DOHH2 (cell line): ENCODE measurements around the gene ENOX1.

Experiments used
- H3F3A ChIP-seq: fragments of 200-600 bp; sonication (generic), shearing (Covaris generic); 2 replicates; pipeline ENCODE4 v1.6.0; 2016; ENCODE audit warnings: antibody characterized with exemption, mild to moderate bottlenecking; ENCODE audit not compliant: control insufficient read depth, insufficient read depth
- H3K27ac ChIP-seq: fragments of 200-600 bp; sonication (generic); 2 replicates; pipeline ENCODE4 v1.5.1; 2014; ENCODE audit warnings: low read depth, mild to moderate bottlenecking, low read length, moderate library complexity
- H3K27me3 ChIP-seq: fragments of 200-600 bp; sonication (generic); 2 replicates; pipeline ENCODE4 v1.6.1; 2014; ENCODE audit warnings: mild to moderate bottlenecking, low read length, mixed read lengths; ENCODE audit not compliant: control insufficient read depth
- H3K36me3 ChIP-seq: fragments of 200-600 bp; sonication (generic); 2 replicates; pipeline ENCODE4 v1.6.1; 2014; ENCODE audit warnings: mild to moderate bottlenecking, low read length, moderate library complexity, mixed read lengths; ENCODE audit not compliant: control insufficient read depth
- H3K4me1 ChIP-seq: fragments of 200-600 bp; sonication (generic); 2 replicates; pipeline ENCODE4 v1.6.1; 2014; ENCODE audit warnings: mild to moderate bottlenecking, low read length, mixed read lengths; ENCODE audit not compliant: control insufficient read depth
- H3K4me2 ChIP-seq: fragments of 200-600 bp; sonication (generic); 2 replicates; pipeline ENCODE4 v1.6.0; 2014; ENCODE audit warnings: mild to moderate bottlenecking, low read length, moderate library complexity
- H3K4me3 ChIP-seq: fragments of 200-600 bp; sonication (generic); 2 replicates; pipeline ENCODE4 v1.5.1; 2014; ENCODE audit warnings: mild to moderate bottlenecking, low read length, mixed read lengths
- H3K79me2 ChIP-seq: fragments of 200-600 bp; sonication (generic); 2 replicates; pipeline ENCODE4 v1.6.1; 2014; ENCODE audit warnings: mild to moderate bottlenecking, low read length, mixed read lengths; ENCODE audit not compliant: control insufficient read depth
- H3K9me2 ChIP-seq: fragments of 200-600 bp; sonication (generic); replicated peaks from 2 replicates; pipeline ENCODE4 v1.6.1; 2014; ENCODE audit warnings: mild to moderate bottlenecking, low read length, mixed read lengths; ENCODE audit not compliant: control insufficient read depth
- H3K9me3 ChIP-seq: fragments of 200-600 bp; sonication (generic); 2 replicates; pipeline ENCODE4 v1.6.1; 2014; ENCODE audit warnings: antibody characterized with exemption, low read length, mixed read lengths; ENCODE audit not compliant: control insufficient read depth, insufficient read depth
- H4K20me1 ChIP-seq: fragments of 200-600 bp; sonication (generic); 2 replicates; pipeline ENCODE4 v1.6.0; 2014; ENCODE audit warnings: low read depth, mild to moderate bottlenecking, antibody characterized with exemption, low read length, moderate library complexity; ENCODE audit not compliant: control insufficient read depth, insufficient read depth
- EZH2phosphoT487 ChIP-seq: fragments of 200-600 bp; sonication (generic); IDR thresholded peaks from 2 replicates; pipeline ENCODE4 v1.6.1; 2017; ENCODE audit warnings: borderline replicate concordance, mild to moderate bottlenecking, antibody characterized with exemption, low read length, moderate library complexity, mixed read lengths
- TF ChIP-seq, protein P1 (sequence below): fragments of 200-600 bp; sonication (generic); IDR thresholded peaks from one replicate; pipeline ENCODE4 v1.5.1; 2014; ENCODE audit warnings: antibody characterized with exemption, mild to moderate bottlenecking, low read depth, low read length; ENCODE audit not compliant: poor library complexity, severe bottlenecking

The ENOX1 gene

DNA sequence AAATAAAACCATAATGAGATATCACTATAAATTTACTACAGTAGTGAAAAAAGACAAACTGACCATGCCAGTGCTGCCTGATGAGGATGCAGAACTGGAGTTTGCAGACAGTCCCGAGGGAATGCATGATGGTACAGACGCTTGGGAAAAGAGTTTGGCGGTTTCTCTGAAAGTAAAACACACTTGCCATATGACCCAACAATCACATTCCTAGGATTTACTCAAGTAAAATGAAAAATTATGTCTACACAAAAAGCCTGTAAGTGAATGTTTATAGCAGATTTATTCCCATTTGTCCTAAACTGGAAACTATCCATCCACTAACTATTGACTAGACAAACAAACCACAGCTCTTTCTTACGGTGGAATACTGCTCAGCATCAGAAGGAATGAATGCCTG, 492.4 kb downstream of the ENOX1 start:
- no peak for TF ChIP-seq EZH2phosphoT487
- TF ChIP-seq, protein P1, sequence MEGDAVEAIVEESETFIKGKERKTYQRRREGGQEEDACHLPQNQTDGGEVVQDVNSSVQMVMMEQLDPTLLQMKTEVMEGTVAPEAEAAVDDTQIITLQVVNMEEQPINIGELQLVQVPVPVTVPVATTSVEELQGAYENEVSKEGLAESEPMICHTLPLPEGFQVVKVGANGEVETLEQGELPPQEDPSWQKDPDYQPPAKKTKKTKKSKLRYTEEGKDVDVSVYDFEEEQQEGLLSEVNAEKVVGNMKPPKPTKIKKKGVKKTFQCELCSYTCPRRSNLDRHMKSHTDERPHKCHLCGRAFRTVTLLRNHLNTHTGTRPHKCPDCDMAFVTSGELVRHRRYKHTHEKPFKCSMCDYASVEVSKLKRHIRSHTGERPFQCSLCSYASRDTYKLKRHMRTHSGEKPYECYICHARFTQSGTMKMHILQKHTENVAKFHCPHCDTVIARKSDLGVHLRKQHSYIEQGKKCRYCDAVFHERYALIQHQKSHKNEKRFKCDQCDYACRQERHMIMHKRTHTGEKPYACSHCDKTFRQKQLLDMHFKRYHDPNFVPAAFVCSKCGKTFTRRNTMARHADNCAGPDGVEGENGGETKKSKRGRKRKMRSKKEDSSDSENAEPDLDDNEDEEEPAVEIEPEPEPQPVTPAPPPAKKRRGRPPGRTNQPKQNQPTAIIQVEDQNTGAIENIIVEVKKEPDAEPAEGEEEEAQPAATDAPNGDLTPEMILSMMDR = no peak
- Histone ChIP-seq H3K4me1 (no peaks in the 10 kb centered on the region), H3K9me2 (no peaks in the 10 kb centered on the region), H3K27me3 (no peaks in the 10 kb centered on the region), H3K9me3 (no peaks in the 10 kb centered on the region), H3K4me3 (no peak overlapping the region), H3K4me2 (no peak overlapping the region), H3K79me2 (no peaks in the 10 kb centered on the region), H3K27ac (no peak overlapping the region), H3K36me3 (no peaks in the 10 kb centered on the region), H3F3A (no peaks in the 10 kb centered on the region), H4K20me1 (no peaks in the 10 kb centered on the region)

DNA sequence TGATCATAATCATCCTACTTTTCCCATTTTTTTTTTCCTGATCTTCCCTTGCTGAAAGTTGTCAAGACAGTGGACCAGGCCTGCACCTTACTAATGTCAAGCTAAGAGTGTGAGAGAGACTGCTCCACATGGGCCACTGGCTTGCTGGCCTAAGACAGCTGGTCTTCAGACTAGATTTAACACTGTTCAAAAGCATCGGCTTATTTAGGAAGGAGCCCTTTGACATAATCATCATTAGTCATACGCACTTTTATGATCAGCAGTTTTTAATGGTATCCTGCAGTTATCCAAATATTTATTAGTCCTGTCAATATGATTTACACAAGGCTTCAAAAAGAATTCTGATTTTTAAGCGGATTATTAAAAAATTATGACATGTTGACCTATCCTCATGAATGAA, 492.8 kb downstream of the ENOX1 start:
- Histone ChIP-seq H3K27me3 (0 out of 2 replicates have a peak, but pooled peaks cover 2% of the 10 kb centered on the region), H3K36me3 (no peaks in the 10 kb centered on the region), H4K20me1 (no peaks in the 10 kb centered on the region), H3K79me2 (no peaks in the 10 kb centered on the region), H3K4me2 (no peak overlapping the region), H3K9me2 (no peaks in the 10 kb centered on the region), H3F3A (no peaks in the 10 kb centered on the region), H3K4me3 (no peak overlapping the region), H3K4me1 (no peaks in the 10 kb centered on the region), H3K27ac (no peak overlapping the region), H3K9me3 (no peaks in the 10 kb centered on the region)
- TF ChIP-seq EZH2phosphoT487 = no peak

DNA sequence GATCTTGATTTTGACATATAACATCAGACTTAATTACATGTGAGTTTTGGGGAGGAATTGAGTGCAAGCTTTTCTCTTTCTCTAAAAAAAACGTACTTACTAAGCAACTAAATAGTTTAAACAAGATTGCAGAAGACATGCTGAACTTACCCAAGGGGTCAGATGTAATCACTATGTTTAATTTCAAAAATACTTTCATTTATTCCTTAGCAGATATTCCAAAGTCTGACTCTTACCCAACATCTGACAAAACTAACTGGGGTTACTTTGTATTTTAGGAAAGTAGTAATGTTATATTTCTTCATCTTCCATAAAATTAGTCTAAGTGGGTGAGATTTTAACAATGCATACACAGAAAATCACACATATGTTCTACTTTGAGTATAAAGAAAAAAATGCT, 493.2 kb downstream of the ENOX1 start:
- Histone ChIP-seq H3K9me2 (no peaks in the 10 kb centered on the region), H3K36me3 (no peaks in the 10 kb centered on the region), H3F3A (no peaks in the 10 kb centered on the region), H3K4me3 (no peak overlapping the region), H3K4me1 (no peaks in the 10 kb centered on the region), H3K27me3 (0 out of 2 replicates have a peak, but pooled peaks cover 2% of the 10 kb centered on the region), H4K20me1 (no peaks in the 10 kb centered on the region), H3K79me2 (no peaks in the 10 kb centered on the region), H3K9me3 (no peaks in the 10 kb centered on the region), H3K27ac (no peak overlapping the region), H3K4me2 (no peak overlapping the region)
- TF ChIP-seq, protein P1 = no peak
- no peak for TF ChIP-seq EZH2phosphoT487

DNA sequence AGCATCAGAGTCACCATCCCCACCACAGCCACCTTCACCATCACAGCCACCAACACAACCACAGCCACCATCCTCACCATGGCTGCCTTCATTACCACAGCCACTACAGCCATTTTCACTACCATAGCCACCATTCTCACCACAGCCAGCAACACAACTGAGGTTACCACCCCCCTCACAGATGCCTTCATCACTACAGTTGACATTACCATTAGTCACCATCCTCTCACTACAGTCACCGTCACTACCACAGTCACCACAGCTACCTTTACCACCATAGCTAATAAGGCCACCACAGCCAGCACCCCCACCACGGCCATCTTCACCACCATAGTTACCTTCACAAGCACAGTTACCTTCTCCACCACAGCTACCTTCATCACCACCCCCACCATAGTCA, 493.8 kb downstream of the ENOX1 start:
- no peak overlapping the region for H3K27ac ChIP-seq

More for the DNA sequence above, 493.8 kb downstream of the ENOX1 start:
- Histone ChIP-seq H3F3A (no peaks in the 10 kb centered on the region), H3K4me1 (no peaks in the 10 kb centered on the region), H3K79me2 (no peaks in the 10 kb centered on the region), H4K20me1 (no peaks in the 10 kb centered on the region), H3K4me3 (no peak overlapping the region), H3K9me2 (no peaks in the 10 kb centered on the region), H3K27me3 (0 out of 2 replicates have a peak, but pooled peaks cover 2% of the 10 kb centered on the region), H3K4me2 (no peak overlapping the region), H3K36me3 (no peaks in the 10 kb centered on the region), H3K9me3 (no peaks in the 10 kb centered on the region)
- no peak for TF ChIP-seq EZH2phosphoT487
- TF ChIP-seq, protein P1 = no peak
